Tibial artery (tissue), 4 donors: ENCODE measurements around the gene ADGRV1.

Experiments used
- DNase-seq, 2 donors: peaks; one replicate each; pipeline ENCODE4 v3.0.0-alpha.2; 2019
- H3K27ac ChIP-seq, 2 donors: fragments of 200-600 bp; sonication (generic) in 1 of 2; 1 replicate in 1 of 2; 2 replicates in 1 of 2; pipeline ENCODE4 v1.5.1; 2018 to 2019; ENCODE audit warnings: mild to moderate bottlenecking in 1 of 2
- H3K27me3 ChIP-seq, 2 donors: fragments of 200-600 bp; sonication (generic) in 1 of 2; one replicate each; pipeline versions ENCODE4 v1.5.1 to v1.6.0; 2016 to 2019
- H3K36me3 ChIP-seq, 3 donors: fragments of 200-600 bp; sonication (generic) in 2 of 3; one replicate each; pipeline ENCODE4 v1.5.1; 2016 to 2019; ENCODE audit warnings: mild to moderate bottlenecking in 2 of 3
- H3K4me1 ChIP-seq, 4 donors: fragments of 200-600 bp; sonication (generic) in 2 of 4; 1 replicate in 3 of 4; 2 replicates in 1 of 4; pipeline ENCODE4 v1.5.1; 2016 to 2019
- H3K4me3 ChIP-seq, 2 donors: fragments of 200-600 bp; sonication (generic) in 1 of 2; 1 replicate in 1 of 2; 2 replicates in 1 of 2; pipeline ENCODE4 v1.5.1; 2018 to 2019; ENCODE audit warnings: mild to moderate bottlenecking in 2 of 2
- H3K9me3 ChIP-seq, 3 donors: fragments of 200-600 bp; sonication (generic) in 1 of 3; one replicate each; pipeline ENCODE4 v1.5.1; 2016 to 2019
- CTCF ChIP-seq, 2 experiments: fragments of 200-600 bp in 1 of 2; fragments of 450-650 bp in 1 of 2; IDR thresholded peaks; one replicate each; pipeline ENCODE4 v1.5.1; 2017 to 2019; ENCODE audit warnings: antibody characterized with exemption in 2 of 2, mild to moderate bottlenecking in 1 of 2, moderate library complexity in 1 of 2
- intact Hi-C: fragments of 100-400 bp; cut with DNase I; formaldehyde crosslinking; loops from one replicate; pipeline ENCODE4 v1.15.0; 2023; ENCODE audit warnings: low total_unique reads

ADGRV1 gene

DNA sequence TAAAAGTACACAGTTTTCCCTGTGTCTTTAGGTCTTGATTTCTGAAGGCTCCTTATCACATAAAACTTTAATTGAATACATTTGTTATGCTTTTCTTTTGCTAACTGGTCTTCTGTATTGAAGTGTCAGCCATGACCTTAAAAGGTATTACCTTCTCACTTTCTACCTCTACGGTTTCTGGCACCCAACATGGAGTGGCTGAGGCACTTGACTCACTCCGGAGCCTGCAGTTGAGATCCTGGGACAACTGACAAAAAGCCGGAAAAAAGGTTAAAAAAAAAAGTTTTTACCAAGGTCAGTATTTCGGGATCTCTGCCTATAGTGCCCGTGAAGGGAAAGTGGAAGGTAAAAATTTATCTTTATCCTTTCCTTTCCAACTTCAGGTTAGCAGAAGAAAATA, 627.5 kb downstream of the ADGRV1 start:
- no peak overlapping the region for H3K27ac ChIP-seq
- no peak overlapping the region for H3K4me3 ChIP-seq
- TF ChIP-seq CTCF (IDR thresholded peaks at IDR 0.05): no peak
- intact Hi-C loops: no loop called here
- no peaks in the 10 kb centered on the region for H3K9me3 ChIP-seq
- no peaks in the 10 kb centered on the region for H3K27me3 ChIP-seq
- H3K4me1 ChIP-seq: peaks cover 0 to 12% (median 9%) of the 10 kb centered on the region in 4 donors
- no peak for DNase-seq
- H3K36me3 ChIP-seq: no peaks in the 10 kb centered on the region

DNA sequence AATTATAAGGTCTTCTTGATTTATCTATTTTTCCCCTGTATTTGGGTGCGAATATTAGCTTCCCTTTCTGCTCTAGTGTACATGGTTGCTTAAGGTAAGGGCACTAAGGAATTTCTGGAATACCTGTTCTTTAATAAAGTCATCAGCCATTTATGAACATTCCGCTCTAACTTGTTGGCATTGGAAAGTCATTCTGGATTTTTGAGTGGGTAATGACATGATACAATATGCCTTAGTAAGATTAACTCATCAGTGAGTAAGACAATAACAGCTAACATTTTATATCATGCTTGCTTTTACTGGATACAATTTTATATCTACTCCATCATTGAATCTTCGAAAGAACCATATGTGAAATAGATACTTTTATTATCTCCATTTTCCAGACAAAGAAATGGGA, 628.4 kb downstream of the ADGRV1 start:
- Histone ChIP-seq H3K4me1 (peaks cover 0 to 12% (median 9%) of the 10 kb centered on the region in 4 donors), H3K4me3 (no peak overlapping the region), H3K27ac (no peak overlapping the region), H3K27me3 (no peaks in the 10 kb centered on the region), H3K9me3 (no peaks in the 10 kb centered on the region), H3K36me3 (no peaks in the 10 kb centered on the region)
- intact Hi-C loops: no loop called here
- no peak for TF ChIP-seq CTCF (IDR thresholded peaks at IDR 0.05)
- DNase-seq: no peak

- H3K4me1 ChIP-seq: peaks cover 0 to 12% (median 9%) of the 10 kb centered on the region in 4 donors
- H3K36me3 ChIP-seq: no peaks in the 10 kb centered on the region
- no peaks in the 10 kb centered on the region for H3K9me3 ChIP-seq
- H3K27ac ChIP-seq: no peak overlapping the region
- intact Hi-C loops: no loop called here
- no peak for DNase-seq
- H3K27me3 ChIP-seq: no peaks in the 10 kb centered on the region
- no peak overlapping the region for H3K4me3 ChIP-seq
- no peak for TF ChIP-seq CTCF (IDR thresholded peaks at IDR 0.05)
Observed at GRCh38 chr5:91188755-91189154, 630.2 kb downstream of the ADGRV1 start.

- peaks cover 0 to 12% (median 9%) of the 10 kb centered on the region in 4 donors for H3K4me1 ChIP-seq
- no peak for TF ChIP-seq CTCF (IDR thresholded peaks at IDR 0.05)
- no peaks in the 10 kb centered on the region for H3K36me3 ChIP-seq
- intact Hi-C loops: no loop called here
- H3K27ac ChIP-seq: peak overlapping the region; percentile 36 to 49
- DNase-seq: peak in 1 of 2 donors; percentile 45
- no peaks in the 10 kb centered on the region for H3K9me3 ChIP-seq
- peak overlapping the region in 1 of 2 donors; percentile 24 for H3K4me3 ChIP-seq
- H3K27me3 ChIP-seq: no peaks in the 10 kb centered on the region
Observed at GRCh38 chr5:91189480-91190313, 631.1 kb downstream of the ADGRV1 start.

DNA sequence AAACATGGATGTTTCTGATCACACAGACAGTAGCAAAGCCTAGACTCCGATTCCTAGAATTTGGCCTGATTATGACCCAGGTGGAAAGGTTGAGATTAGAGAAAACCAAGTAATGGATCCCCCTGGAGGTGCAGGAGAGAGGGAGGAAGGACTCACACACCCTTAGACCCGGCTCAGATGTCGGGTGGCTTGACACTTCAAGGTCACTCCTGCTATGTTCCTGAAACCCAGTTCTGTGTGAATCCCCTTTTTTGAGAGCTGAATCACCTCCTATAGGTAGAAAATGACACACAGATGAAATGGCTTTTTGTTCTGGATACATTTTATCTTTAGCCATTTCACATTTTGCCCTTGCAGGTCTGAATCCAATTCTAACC, 631.7 kb downstream of the ADGRV1 start:
- intact Hi-C loops: no loop called here
- peaks cover 0 to 12% (median 9%) of the 10 kb centered on the region in 4 donors for H3K4me1 ChIP-seq
- no peak for DNase-seq
- no peaks in the 10 kb centered on the region for H3K36me3 ChIP-seq
- peak overlapping the region; percentile 36 to 49 for H3K27ac ChIP-seq
- TF ChIP-seq CTCF (IDR thresholded peaks at IDR 0.05): no peak
- peak overlapping the region in 1 of 2 donors; percentile 24 for H3K4me3 ChIP-seq
- no peaks in the 10 kb centered on the region for H3K27me3 ChIP-seq
- H3K9me3 ChIP-seq: no peaks in the 10 kb centered on the region
